ENCODE measurements around the gene PTPN14.

GRCh38 chr1:214466403-214467077 is 84.9 kb downstream of the PTPN14 start:
- no peak for TF ChIP-seq POLR2A (IDR thresholded peaks at IDR 0.05)
- TF ChIP-seq, protein P1, sequence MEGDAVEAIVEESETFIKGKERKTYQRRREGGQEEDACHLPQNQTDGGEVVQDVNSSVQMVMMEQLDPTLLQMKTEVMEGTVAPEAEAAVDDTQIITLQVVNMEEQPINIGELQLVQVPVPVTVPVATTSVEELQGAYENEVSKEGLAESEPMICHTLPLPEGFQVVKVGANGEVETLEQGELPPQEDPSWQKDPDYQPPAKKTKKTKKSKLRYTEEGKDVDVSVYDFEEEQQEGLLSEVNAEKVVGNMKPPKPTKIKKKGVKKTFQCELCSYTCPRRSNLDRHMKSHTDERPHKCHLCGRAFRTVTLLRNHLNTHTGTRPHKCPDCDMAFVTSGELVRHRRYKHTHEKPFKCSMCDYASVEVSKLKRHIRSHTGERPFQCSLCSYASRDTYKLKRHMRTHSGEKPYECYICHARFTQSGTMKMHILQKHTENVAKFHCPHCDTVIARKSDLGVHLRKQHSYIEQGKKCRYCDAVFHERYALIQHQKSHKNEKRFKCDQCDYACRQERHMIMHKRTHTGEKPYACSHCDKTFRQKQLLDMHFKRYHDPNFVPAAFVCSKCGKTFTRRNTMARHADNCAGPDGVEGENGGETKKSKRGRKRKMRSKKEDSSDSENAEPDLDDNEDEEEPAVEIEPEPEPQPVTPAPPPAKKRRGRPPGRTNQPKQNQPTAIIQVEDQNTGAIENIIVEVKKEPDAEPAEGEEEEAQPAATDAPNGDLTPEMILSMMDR (IDR thresholded peaks at IDR 0.05), result no peak

Data from lower leg skin (tissue), 3 donors.